NCI-H2196 (cell line): ENCODE results near the gene CHCHD3.

Experiments
- DNase-seq: peaks from one replicate; lab custom pipeline; 2025; ENCODE audit not compliant: unreplicated experiment; lab: John Stamatoyannopoulos, UW

CHCHD3 gene

GRCh38 chr7:132782777-132783640 is 298.9 kb downstream of the CHCHD3 start:
- DNase-seq = no peak

GRCh38 chr7:132780822-132781221 is 301.1 kb downstream of the CHCHD3 start:
- DNase-seq = no peak

- no peak for DNase-seq
Measured at GRCh38 chr7:132779164-132779563, 302.7 kb downstream of the CHCHD3 start.

DNA sequence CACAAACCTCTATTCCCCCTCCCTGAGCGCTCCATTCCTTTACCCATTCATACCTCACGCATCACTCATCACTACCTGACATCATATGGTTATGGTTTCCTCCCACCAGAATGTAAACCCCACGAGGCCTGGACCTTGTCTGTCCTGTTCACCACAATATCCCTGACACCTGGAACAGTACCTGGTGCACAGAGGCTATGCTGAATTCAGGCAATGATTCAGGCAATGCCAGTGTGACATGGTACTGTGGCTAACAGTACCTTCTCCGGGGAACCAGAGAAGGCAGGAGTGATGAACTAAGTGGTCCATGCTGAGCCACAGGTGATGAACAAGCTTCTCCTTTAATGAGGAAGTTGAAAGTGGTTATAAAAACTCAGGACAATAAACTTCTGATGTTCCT is 303.1 kb downstream of the CHCHD3 start:
- DNase-seq = no peak

GRCh38 chr7:132777956-132778355 is 303.9 kb downstream of the CHCHD3 start:
- DNase-seq = no peak

GRCh38 chr7:132777414-132777813 is 304.5 kb downstream of the CHCHD3 start:
- no peak for DNase-seq

DNA sequence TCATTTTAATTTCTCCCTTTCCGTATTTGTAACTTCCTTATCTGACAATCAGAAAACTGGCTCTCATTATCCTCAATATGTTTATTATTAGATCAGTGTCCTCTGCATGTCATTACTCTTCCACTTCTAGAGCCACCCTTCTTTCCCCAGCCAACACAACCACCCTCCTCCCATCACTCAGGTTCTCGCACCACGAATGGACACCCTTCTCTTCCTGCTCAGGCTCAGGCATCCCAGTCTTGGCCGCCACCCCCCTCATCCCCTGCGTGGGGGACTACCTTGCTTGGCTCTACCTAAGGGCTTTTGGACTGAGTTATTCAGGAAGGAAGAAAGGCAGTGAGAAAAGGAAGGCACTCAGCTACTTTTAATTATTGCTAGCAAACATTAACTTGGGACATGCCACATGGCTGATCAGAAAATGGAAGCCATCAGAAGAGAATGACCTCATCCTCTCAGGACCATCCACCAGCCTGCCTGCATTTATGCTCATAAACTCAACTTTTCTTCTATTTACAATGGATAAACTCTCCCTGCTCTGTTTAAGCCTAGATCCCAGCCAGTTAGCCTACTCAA is 305.8 kb downstream of the CHCHD3 start:
- DNase-seq = no peak

DNA sequence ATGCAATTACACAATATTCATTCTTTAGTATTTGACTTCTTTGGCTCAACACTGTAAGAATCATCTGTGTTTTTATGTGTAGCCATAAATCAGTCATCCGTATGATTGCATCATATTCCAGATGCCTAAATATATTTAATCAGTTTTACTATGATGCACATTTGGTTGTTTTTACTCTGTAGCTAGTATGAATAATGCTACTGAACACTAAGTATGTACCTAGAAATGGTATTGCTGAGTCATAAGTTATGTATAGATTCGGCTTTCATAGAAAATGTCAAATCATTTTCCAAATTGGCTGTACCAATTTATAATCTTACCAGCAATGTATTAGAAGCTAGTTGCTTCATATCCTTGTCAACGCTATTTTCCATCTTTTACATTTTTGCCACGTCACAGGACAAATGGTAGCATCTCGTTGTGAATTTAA is 308.3 kb downstream of the CHCHD3 start:
- DNase-seq = no peak

DNA sequence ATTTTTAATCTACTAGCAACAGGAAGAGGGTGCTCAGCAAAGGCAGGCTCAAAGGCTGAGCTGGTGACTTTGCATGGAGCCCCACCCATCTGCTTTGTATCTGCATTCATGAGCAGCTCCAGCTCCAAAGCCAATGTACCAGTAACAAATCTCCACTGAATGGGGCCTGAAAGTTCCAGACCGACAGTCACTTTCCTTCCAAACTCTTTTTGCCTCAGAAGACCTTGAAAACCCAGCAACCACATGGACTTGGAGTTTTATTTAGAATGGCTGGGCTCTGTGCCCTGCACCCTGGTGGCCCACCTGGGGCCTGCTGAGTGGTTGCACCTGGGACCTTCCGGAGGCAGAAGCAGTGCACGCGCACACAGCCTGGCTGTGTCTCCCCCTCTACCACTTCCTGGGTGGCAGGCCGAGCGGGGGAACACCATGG is 310.6 kb downstream of the CHCHD3 start:
- DNase-seq = no peak

DNA sequence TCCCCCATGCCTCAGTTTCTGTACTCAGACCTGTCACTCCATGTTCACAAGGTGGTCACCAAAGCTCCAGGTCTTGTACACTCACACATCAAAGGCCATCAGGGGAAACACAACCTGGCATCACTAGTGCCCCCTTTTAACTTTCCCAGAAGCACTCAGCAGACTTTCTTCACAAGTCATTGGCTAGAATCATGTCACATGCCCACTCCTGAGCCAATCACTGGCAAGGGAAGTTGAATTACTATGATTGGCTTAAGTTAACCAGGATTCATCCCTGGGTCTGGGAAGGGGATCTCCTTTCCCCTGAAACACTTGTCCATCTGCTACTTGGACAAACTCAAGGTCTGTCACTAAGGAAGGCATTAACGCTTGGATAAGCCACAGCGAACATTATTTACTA is 311.8 kb downstream of the CHCHD3 start:
- no peak for DNase-seq

- no peak for DNase-seq
Measured at GRCh38 chr7:132769280-132769679, 312.6 kb downstream of the CHCHD3 start.

- no peak for DNase-seq
Measured at GRCh38 chr7:132768099-132768498, 313.8 kb downstream of the CHCHD3 start.

GRCh38 chr7:132767378-132767777 is 314.5 kb downstream of the CHCHD3 start:
- no peak for DNase-seq

- DNase-seq = no peak
Measured at GRCh38 chr7:132766660-132767059, 315.2 kb downstream of the CHCHD3 start.

- no peak for DNase-seq
Measured at GRCh38 chr7:132765861-132766260, 316.0 kb downstream of the CHCHD3 start.

DNA sequence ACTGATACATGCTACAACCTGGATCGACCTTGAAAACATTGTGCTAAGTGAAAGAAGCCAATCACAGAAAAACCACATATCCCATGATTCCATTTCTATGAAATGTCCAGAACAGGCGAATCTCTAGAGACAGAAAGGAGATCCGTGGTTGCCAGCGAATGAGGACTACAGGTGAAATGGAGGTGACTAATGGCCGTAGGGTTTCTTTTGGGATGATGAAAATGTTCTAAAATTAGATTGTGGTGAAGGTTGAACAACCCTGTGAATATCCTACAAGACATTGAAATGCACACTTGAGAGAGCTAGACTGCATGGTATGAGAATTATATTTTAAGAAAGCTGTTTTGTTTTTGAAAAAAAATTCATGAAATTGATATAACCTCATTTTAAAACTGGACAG is 317.1 kb downstream of the CHCHD3 start:
- DNase-seq = no peak

DNA sequence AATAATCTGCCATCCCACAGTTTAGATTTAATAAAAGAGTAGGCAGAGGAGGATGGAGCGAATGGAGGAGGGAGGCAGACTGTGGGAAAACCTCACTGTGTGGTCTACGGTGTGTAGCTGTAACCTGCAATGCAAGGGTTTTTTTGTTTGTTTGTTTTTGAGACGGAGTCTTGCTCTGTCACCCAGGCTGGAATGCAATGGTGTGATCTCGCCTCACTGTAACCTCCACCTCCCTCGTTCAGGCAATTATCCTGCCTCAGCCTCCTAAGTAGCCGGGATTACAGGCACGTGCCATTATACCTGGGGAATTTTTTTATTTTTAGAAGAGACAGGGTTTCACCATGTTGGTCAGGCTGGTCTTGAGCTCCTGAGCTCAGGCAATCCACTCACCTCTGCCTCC is 321.0 kb downstream of the CHCHD3 start:
- DNase-seq = no peak

GRCh38 chr7:132760244-132760623 is 321.7 kb downstream of the CHCHD3 start:
- no peak for DNase-seq

- DNase-seq = no peak
Measured at GRCh38 chr7:132759482-132760243, 322.2 kb downstream of the CHCHD3 start.

- no peak for DNase-seq
Measured at GRCh38 chr7:132758986-132759385, 322.9 kb downstream of the CHCHD3 start.

- no peak for DNase-seq
Measured at GRCh38 chr7:132757783-132758182, 324.1 kb downstream of the CHCHD3 start.

DNA sequence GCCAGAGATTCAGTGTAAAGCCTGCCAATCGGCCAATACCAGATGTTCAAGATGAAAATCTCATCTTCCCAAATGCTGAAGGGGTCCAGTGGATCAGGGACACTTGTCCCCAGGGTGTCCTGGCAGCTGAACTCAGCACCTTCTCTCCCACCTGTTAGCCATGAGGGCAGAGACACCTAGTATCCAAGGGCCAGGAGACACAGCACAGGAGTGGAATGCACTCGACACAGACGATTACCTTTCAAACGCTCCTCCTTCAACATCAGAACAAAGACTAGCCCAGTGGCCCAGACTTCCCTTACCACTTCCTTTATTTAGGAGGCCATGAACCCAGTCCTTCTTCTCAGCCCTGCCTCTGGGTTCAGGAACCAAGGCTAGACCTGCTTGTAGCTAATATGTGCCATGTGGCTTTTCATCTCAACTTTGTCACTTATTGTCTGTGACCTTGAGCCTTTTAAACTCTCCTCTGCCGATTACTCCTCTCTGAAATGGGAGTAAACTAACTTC is 325.4 kb downstream of the CHCHD3 start:
- DNase-seq = peak; percentile 26
